ENCODE measurements around the gene CBLB.

CBLB gene

GRCh38 chr3:105678017-105678416 is 190.8 kb downstream of the CBLB start:
- DNase-seq: no peak

DNA sequence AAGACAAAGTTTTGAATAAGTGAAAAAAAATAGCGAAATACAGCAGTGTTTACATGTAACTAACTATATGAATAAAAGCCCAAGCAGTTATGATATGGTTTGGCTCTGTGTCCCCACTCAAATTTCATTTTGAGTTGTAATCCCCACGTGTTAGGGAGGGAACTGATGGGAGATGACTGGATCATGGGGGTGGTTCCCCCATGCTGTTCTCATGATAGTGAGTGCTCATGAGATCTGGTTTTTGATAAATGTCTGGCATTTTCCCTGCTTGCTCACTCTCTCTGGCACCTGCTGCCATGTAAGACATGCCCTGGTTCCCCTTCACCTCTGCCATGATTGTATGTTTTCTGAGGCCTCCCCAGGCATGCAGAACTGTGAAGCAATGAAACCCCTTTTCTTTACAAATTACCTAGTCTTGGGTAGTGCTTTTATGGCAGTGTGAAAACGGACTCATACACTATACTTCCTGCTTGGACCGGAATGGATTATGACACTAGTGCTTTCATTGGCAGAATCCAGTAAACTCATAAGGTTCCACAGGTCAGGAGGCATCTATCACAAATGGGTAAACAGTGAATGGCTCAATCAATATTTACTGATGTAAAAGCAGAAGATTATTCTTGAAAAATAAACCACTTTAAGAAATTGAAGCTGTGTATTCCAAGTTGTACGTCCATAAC is 192.1 kb downstream of the CBLB start:
- no peak for DNase-seq

DNA sequence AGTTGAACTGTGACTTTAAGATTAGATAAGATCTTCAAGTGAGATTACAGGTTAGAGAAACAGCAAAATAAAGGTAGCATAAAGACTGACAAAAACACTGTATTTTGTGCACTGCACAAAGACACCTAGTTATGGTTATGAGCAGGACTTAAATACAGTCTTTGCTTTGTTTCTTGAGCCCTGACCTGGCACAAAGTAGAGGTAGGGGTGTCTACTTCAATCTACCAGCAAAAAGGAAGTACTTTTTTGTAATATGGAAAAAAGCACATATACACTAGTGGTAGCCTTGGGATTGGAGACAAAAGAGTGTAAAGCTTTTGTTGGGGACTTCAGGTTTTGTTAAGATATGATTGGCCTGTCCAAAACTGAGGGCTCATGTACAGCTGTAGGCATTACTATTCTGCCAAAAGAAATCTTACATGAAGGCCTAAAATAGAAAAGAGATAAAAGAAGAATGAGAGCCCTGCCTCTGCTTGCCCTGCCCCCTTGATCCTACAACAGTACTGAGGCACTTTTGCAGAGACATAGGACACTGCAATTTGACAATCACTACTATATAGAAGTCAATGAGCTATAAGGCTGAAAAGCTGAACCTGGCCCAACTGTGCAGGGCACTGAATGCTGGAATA is 194.3 kb downstream of the CBLB start:
- DNase-seq: no peak

GRCh38 chr3:105672996-105673395 is 195.8 kb downstream of the CBLB start:
- no peak for DNase-seq

DNA sequence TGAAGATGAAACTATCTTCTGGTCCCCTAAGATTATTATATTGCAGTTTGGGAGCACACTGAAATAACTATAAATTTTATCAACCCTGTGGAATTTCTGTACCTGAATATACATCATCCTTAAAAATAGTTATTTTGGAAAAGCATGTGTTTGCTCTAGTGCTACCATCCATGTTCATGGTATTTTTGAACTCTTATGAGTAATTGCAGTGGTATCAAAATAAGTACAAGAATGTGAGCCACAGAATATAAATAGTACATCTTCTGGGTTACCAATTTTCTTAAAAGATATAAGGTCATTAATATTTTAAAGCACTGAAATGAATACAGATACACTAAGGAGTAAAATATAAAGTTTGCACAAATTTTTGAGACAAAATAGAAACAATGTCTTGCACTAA is 206.5 kb downstream of the CBLB start:
- no peak for DNase-seq

GRCh38 chr3:105661461-105661860 is 207.4 kb downstream of the CBLB start:
- no peak for DNase-seq

DNA sequence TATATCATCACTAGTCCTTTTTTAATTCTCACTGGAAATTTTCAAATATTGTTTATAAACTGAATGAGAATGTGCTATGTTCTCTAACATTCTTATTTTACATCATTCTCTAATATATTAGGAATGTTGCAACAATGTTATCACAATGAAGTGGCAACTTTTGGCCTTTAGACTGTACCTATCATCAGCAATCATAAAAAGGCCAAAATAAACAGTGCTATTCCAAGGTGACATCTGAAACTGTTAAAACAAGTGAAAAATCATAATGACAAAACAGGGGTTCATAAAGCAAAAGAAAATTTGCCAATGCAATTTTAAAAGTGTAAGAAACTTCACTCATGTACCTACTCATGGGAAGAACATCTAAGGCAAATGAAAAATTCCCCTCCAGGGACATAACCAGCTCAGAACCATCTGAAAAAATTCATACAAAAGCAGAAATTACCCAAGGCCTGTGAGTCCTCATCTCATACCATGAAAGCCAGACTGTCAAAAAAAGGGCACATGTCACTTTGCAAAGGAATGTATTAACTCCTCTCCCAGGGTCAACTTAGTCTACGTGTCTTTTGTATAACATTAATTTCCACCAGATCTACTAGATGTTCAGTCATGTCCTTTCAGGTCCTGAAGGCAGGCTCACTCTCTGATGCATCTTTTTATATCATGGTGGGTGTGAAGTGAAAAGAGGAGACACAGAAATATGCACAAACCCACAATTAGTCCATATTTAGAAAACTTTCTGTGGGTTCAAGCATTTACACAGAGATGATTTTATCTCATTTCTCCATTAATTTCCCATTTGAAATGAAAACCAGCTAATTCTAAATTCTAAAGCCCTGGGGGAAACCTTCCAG is 211.9 kb downstream of the CBLB start:
- DNase-seq: no peak

DNA sequence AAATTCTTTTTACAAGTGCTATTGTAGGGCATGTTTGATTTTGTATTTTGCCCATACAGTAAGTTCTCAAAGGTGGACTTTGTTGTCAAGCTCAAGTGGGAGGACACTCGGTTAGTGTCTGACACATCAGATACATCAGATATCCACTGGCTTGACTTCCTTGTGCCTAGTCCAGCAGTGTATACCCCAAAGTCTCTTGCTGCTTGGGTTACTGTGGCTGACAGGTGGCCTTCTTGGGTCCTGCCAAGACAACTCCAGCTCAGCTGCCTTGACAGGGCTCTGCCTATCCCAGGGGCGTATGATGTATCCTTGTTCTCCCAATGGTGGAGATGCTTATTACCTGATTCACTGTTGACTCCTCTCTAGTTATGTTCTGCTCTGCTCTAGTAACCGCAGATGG is 214.9 kb downstream of the CBLB start:
- no peak for DNase-seq

GRCh38 chr3:105653166-105653565 is 215.6 kb downstream of the CBLB start:
- DNase-seq: no peak

DNA sequence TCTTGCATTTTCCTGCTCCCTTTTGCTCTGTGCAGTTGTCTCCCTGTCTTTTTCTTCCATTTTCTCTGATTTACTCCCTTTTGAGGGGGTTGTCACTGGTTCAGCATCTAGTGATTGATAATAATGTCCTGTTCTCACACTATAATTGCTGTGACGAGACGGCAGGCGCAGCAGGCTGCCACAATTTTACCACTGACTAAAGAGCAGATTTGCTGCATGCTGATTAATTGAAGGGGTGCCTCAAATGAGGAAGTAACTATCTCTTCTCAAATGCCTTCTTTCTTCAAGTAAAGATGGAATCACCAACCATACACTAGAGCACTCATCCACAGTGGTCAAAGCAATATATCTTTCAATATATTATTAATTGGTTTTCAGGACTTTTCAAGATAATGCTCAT is 219.3 kb downstream of the CBLB start:
- DNase-seq: no peak

DNA sequence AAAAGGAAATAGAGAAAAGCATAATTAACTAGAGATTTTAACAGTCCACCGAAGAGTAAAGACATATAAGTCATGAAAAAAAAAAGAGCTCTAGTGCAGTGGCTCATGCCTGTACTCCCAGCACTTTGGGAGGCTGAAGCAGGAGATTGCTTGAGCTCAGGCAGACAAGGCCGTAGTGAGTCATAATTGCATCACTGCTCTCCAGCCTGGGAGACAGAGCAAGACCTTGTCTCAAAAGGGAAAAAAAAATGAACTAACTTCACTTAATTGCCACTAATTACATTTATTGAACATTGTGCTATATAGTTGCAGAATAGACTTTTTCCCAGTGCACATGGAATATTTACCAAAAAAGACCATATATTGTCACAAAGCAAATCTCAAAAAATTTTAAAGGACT is 221.8 kb downstream of the CBLB start:
- DNase-seq: no peak

DNA sequence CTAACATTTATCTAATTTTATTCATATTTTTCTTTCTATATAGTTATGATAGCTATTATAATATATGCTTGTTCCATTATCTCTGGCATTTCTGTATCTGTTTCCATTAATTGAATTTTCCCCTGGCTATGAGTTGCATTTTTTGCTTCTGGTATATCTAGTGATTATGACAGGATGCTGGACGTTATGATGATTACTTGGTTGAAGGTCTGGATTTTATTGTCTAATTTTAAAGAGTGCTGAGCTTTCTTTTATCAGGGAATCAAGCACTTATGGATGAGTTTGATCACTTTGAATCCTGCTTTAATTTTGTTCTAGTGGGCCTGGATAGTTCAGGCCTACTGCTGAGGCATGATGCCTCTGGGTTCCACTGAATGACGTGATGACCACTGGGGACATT is 229.7 kb downstream of the CBLB start:
- no peak for DNase-seq

DNA sequence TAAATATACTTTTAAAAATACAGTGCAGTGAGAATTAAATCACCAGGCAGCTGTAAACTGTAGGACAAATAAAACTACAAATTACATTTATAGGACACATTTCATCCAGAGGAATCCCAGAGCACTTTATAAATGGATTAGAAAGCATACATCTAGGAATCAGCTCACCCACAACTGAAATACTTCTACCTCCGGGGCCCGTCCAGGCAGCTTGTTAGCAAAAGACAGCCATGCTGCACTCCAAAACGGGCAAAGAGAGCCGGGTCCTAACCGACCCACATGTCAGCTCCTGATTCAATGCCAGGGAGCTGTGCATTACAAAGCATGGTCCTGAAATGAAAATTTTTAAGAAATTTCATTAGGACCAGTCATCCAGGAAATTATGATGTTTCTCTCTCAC is 234.1 kb downstream of the CBLB start:
- DNase-seq: no peak

- no peak for DNase-seq
These were observed 239.1 kb downstream of the CBLB start for GRCh38 chr3:105629718-105630117.

DNA sequence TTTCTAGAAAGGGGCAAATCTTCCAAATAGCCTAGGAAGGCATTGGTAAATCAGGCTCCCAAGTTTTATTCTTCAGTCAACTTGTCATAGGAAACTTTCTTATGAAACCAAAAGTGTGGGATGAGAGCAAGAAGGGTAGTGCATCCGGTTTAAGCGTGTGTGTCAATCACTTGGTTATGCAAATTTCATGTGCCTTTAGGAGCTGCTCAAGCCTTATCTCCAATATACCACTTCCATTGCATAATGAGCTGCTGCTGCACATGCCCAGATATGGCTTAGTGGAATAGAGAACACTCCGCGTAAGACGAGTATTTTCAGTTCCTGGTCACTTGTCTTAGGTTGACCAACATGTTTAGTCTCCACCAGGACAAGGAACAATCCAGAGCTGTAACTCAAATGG is 242.1 kb downstream of the CBLB start:
- DNase-seq: no peak

DNA sequence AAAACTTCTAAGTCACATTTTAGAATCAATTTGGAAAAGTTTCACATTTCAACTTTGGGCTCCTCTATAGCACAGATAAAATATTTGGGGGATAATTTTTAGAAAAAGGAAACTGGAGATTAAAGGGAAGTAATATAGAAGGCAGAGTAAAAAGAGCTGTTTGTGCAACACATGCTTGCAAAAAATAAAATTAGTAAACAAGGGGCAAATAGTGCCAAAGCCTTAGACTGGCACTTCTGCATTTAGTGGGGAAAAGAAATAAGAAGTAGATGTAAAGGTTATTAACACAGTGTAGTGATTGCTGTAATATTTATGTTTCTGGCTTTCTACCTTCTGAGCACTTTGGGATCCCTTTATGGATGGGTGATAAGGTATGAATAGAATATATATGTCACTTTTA is 246.6 kb downstream of the CBLB start:
- DNase-seq: no peak

- DNase-seq: no peak
These were observed 248.6 kb downstream of the CBLB start for GRCh38 chr3:105620236-105620635.

DNA sequence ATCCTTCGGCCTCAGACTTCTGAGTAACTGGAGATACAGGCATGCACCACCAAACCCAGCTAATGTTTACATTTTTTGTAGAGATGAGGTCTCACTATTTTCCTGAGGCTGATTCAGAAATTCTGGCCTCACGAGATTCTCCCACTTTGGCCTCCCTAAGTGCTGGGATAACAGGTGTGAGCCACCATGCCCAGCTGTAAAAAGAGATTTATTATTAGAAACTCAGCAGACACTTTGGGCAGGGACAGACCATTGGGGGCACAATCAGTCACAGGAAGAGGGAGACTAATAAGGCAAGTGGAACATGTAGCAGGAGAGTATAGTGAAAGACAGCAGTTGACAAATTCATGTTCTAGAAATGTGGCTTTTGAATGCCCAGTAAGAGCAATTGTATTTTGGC is 249.2 kb downstream of the CBLB start:
- DNase-seq: no peak

DNA sequence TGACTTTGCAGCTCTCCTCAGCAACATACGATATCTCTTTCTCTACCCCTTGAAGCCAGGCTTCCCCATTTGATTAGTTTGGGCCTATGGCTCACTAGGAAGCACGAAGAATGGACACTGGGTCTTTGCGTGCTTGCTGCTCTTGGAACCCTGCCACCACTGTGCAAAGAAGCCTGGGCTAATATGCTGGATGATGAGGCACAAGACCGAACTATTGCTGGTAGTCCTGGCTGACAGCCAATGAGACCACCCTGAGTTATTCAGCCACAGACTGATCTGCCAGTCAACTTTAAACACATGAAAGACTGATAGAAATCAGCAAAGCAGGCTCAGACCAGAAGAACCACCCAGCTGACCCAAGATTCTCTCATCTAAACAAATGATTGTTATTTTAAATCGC is 250.3 kb downstream of the CBLB start:
- DNase-seq: no peak

- no peak for DNase-seq
These were observed 252.3 kb downstream of the CBLB start for GRCh38 chr3:105616374-105617121.

- no peak for DNase-seq
These were observed 253.0 kb downstream of the CBLB start for GRCh38 chr3:105615814-105616213.

DNA sequence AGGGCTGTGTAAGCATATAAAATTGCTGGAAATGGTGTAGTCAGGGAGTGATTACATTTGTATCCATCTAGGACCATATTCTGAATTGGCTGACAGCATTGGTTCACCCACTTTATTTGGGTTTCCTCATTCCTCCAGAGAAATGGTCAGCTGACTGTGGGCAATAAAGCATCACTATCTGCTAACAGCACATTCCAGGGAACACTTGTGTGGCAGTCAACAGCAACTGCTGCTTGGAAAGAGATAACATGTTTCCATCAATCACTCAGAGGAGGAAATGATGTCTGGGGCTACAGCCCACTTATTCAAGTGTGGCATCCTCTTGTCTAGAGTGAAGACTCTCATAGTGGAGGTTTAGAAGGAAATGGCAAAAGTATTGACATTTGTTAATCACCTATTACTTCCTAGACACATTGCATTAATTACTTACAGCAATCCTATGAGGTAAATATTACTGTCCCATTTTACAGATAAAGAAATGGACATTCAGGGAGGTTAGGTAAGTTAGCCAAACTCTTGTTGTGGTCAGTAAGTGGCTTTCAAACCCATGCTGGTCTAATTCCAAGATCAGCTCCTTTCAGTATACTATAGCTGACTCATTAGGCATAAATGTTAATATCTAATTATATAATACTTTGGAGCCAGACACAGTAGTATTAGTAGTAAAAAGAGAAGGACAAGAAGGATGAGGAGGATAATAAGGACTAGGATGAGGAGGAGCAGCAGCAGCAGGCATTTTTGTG is 254.4 kb downstream of the CBLB start:
- DNase-seq: no peak

DNA sequence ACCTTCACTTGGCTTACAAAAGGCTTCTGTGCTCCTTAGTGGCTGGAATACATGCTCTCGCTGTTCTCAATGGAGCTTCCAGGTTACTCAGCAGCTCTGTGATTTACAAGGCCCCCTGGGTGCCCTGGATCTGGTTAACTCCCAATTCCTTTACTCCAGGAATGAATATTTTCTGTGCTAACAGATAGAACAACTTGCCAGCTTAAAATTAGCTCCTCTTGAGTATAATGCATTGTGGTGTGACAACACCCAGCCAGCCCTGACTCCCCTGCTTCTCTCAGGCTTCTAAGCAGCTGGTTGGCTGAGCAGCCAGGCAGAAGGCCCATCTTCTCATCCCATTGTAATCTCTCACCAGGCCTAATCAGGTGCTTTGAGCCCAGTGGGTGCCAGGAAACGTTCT is 255.7 kb downstream of the CBLB start:
- DNase-seq: no peak
